K562 (cell line): ENCODE results near the gene PTRH2.

Experiments used
- EP300 ChIP-seq: IDR thresholded peaks from 2 replicates; pipeline ENCODE4 v1.6.1; 2012; ENCODE audit warnings: low read length, improper control_type of control experiment
- IRF1 ChIP-seq: sonication (generic); formaldehyde crosslinking; IDR thresholded peaks from 2 replicates; pipeline ENCODE4 v1.8.0; 2022; ENCODE audit warnings: missing genetic modification reagents, mild to moderate bottlenecking, borderline replicate concordance
- MAFK ChIP-seq: IDR thresholded peaks from 2 replicates; pipeline ENCODE4 v1.6.1; 2011; ENCODE audit warnings: low read length, improper control_type of control experiment
- SRSF9 ChIP-seq: fragments of 200-400 bp; formaldehyde crosslinking; IDR thresholded peaks from 2 replicates; pipeline ENCODE4 v1.6.1; 2017; ENCODE audit warnings: low read depth, low read length, borderline replicate concordance
- TCF15 ChIP-seq: fragments of 250-450 bp; sonication (Bioruptor Pico); IDR thresholded peaks from 2 replicates; pipeline ENCODE4 v1.8.0; 2022; ENCODE audit warnings: moderate library complexity, mild to moderate bottlenecking, inconsistent platforms
- UBTF ChIP-seq, 2 experiments: IDR thresholded peaks; 2 replicates each; pipeline ENCODE4 v1.6.1; 2012; ENCODE audit warnings: improper control_type of control experiment in 2 of 2, low read depth in 2 of 2, low read length in 2 of 2, borderline replicate concordance in 1 of 2

GRCh38 chr17:59711936-59712335 lies 4.7 kb upstream of the PTRH2 start:
- no peak for TF ChIP-seq SRSF9
- no peak for TF ChIP-seq IRF1 (CRISPR knock-in tag)
- no peak for TF ChIP-seq UBTF (IDR thresholded peaks at IDR 0.05; ENCODE audit: borderline replicate concordance in 1 of 2, low read depth in 2 of 2, low read length in 2 of 2)
- TF ChIP-seq TCF15 (CRISPR knock-in tag), result no peak
- no peak for TF ChIP-seq MAFK
- TF ChIP-seq EP300, result no peak
